HPDE6-E6E7 (cell line): ENCODE data around the gene CACTIN.
"Not testable (repeated sequence)": the region's sequence is repeated elsewhere in the genome, so short reads cannot be mapped to it uniquely, and the experiment has no call there.

Experiments
- DNase-seq: peaks from one replicate; pipeline ENCODE4 v3.0.0; 2011; ENCODE audit warnings: missing footprints; ENCODE audit errors: extremely low spot score

CACTIN gene

GRCh38 chr19:3628766-3629165 is 2.2 kb upstream of the CACTIN start:
- not testable (repeated sequence) for DNase-seq

DNA sequence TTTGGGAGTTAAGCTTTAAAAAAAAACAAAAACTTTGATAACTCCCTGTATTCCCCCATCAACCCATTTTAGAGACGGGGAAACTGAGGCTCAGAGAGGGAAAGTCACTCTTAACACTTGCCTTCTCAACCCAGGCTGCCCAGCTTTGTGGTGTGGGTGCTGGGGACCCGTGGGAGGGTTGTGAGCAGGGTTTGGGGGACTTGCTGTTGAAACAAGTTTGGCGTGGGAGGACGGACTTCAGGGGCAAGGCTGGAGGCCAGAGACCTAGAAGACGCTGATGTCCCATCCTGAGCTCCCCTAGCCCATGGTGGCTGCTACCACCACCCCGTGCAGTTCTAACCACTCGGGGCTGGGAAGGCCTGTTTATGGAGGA is 747 bp upstream of the CACTIN start:
- DNase-seq, result no peak

GRCh38 chr19:3625996-3626472 is 556 bp downstream of the CACTIN start:
- peak; percentile 13 for DNase-seq

GRCh38 chr19:3623716-3624115 is 2.9 kb downstream of the CACTIN start:
- no peak for DNase-seq

DNA sequence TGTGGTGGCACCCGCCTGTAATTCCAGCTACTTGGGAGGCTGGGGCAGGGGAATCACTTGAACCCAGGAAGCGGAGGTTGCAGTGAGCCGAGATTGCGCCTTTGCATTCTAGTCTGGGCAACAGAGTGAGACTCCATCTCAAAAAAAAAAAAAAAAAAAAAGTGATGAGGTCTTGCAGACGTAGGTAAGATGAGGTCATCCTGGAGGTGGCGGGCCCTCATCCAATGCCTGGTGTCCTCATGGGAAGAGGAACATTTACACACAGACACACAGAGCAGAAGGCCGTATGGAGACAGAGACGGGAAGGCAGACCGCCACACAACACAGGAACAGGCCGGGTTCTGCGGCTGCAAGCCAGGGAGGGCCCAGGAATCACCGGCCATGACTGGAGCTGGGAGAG is 4.4 kb downstream of the CACTIN start:
- no peak for DNase-seq

- DNase-seq, result no peak
Measured at GRCh38 chr19:3621689-3622088, 4.9 kb downstream of the CACTIN start.

DNA sequence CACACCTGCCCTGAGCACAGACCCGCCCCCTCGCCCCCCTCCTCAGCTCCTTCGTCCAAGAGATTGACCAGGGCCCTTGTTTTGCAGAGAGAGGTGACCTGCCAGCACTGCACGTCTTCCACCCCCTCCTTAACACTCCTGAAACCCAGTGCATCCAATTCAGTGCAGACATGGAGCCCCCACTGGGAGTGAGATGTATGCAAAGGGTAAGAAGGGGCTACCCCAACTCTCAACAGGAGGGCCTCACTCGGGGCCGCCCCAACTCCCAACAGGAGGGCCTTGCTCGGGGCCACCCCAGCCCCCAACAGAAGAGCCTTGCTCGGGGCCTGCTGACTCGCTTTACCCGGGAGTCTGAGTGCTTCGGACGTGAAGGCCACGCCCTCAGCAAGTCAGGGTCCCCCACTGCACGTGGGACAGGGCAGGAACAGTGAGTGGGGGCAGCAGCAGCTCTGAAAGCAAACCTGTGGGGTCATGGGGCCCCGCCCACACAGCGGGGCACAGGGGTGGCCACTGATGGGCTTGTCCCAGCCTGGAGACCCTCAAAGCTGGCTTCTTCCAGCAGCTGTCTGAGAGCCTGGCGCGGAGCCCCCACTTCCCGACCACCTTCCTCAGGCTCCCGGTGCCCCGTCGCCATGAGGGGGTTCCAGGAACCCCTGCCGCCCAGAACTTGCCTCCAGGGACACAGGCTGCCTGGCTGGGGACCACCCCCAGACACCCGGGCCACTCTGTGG is 5.6 kb downstream of the CACTIN start:
- DNase-seq, result no peak

GRCh38 chr19:3620145-3620816 is 6.3 kb downstream of the CACTIN start:
- no peak for DNase-seq

DNA sequence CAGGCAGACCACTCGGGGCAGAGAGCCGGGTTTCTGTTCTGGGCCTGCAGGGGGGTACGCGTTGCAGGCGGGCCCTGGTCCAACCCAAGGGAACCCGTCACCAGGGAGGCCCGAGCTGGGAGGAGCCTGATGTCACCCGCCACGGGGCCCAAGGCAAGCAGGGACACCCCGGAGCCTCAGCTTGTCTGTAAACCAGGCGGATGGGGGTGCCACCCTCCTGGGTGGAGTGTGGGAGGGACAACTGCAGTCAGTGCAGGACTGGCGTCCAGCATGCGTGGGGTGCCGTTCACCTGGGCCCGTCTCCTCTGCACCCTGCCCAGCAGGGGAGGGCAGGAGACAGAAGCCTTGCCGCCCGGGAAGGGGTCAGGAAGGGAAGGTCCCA is 7.0 kb downstream of the CACTIN start:
- no peak for DNase-seq

DNA sequence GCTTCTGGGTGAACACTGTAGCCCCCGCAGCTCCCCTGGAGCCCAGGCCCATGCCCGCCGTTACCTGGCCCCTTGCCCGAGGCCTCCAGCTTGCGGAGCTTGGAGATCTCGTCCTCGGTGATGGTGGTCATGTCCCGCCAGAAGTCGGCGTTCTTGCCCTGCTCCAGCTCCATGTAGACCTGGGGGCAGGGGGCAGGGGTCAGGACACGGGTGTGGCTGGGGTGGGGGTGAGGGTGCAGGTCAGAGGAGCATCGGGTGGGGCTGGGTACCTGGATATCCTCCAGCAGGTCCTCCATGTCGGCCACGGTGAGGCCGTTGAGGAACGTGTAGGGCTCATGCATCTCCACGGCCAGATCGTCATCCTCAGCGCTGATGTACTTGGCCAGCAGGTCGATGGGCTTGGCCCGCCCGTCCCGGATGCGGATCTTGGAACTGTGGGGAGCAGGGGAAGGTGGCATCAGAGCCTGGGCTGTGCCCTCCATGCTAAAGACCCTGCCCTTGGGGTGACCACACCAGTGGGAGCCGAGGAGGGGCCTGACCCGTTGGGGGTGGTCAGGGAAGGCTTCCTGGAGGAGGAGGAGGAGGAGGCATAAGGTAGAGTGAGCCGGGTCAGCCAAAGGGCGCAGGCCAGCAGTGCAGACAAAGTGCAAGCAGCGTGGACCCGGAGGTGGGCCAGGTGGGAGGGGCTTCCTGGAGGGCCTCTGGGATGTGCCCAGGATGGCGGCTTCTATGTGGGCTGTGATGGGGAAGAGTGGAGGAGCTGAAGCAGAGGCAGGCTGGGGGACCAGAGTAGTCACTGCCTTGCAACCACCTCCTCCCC is 7.6 kb downstream of the CACTIN start:
- DNase-seq, result no peak

DNA sequence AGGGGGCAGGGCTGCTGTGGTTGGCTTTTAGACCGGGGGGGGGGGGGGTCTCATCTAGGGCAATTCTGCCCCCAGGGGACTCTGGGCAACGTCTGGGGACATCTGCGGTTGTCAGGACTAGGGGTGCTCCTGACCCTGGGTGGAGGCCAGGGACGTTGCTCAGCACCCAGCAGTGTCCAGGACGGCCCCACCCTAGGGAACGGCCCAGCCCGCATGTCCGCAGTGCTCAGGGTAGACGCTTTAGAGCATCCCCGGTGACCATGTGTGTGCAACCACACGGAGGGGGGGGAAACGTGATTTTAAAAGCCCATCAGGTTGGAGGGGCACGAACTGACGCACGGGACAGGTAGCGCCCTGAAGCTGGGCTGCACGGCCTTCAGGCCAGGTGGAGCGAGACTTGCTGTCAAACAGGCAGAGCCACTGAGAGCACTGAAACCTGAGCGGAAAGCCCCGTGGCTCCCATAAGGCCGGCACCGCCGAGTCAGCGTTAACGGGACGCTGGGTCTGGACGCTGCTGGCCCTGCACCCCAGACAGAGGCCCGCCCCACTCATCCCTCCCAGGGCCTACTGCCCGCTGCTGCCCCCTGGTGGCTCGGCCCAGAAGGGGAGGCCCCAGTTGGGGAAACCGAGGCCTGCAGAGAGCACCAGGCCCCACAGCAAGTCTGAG is 8.3 kb downstream of the CACTIN start:
- DNase-seq, result peak; percentile 27

DNA sequence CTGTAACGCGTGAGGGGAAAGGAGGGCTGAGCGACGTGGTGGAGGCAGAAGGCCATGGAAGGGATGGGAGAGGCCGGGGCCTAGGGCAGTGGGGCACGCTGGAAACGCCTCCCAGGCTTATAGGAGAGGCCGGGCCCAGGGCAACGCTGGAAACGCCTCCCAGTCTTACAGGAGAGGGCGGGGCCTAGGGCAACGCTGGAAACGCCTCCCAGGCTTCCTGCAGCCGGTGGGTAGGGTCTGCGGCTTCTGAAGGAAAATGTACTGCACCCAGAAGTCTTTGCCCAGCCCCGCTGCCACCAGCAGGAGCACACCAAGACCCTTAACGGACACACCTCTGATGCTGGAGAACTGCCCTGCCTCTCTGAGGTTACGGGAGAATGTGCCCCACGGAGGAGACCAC is 9.1 kb downstream of the CACTIN start:
- no peak for DNase-seq

- DNase-seq, result no peak
Measured at GRCh38 chr19:3615524-3616135, 11.0 kb downstream of the CACTIN start.

DNA sequence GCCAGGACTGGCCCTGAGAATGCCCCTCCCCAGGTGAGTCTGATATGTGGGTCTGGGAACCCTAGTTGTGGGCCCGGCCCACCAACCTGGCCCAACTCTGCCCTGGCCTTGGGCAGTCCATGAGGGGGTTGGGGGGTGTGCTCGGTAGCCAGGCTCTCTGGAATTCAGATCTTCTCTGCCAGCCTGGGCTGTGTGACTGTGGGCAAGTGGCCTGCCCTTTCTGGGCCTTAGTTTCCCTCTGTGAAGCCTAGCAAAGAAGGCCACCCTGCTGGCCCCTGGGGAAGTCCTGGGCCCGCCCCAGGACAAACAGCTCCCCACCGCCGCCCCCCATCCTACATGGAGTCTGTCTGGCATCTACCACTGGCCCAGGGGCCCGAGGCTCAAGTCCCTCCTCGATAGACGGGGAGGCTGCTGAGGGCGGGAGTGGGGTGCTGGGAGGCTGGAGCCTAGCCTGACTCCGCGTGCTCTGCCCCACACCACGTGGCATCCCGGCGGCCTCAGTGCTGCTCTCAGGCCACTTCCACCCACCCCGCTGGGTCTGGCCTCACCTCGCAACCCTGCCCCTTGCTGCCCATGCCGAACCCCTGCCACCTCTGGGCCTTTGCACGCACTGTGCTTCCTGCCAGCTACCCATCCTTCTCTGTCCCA is 11.6 kb downstream of the CACTIN start:
- DNase-seq, result no peak

DNA sequence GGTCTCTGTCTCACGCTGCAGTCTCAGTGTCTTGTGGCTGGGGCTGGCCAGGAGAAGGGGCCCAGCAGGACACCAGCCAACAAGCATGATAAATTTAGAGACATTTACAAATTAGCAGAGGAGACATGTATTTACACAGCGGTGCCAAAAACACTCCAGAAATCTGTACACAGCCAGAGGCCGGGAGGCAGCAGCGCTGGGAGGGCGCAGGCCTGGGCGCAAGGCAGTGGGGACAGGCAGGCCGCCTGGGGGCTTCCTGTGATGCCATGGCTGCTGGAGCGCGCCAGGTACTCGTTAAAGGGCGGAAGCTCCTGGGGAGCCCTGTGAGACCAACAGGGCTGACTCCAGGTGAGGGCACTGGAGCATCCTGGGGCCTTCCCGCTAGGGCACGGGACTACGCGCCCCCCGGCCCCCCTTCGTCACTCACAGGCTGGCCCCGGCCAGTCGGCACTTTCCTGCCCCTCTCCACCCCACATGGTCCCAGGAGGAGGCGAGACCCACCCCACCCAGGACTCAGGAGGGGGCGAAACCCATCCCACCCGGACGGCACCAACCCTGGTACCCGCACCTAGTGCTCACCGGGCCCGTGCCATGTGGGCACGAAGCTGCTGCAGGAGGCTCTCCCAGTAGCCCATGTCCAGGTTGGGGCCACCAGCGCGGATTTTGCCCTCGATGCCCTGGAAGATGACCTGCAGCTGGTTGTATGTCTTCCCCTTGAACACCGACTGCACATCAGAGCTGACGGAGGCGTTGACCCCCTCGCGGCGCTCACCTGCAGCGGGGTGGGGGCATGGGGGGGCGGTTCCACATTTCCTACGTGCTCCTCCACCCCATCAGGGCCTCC is 12.6 kb downstream of the CACTIN start:
- no peak for DNase-seq

DNA sequence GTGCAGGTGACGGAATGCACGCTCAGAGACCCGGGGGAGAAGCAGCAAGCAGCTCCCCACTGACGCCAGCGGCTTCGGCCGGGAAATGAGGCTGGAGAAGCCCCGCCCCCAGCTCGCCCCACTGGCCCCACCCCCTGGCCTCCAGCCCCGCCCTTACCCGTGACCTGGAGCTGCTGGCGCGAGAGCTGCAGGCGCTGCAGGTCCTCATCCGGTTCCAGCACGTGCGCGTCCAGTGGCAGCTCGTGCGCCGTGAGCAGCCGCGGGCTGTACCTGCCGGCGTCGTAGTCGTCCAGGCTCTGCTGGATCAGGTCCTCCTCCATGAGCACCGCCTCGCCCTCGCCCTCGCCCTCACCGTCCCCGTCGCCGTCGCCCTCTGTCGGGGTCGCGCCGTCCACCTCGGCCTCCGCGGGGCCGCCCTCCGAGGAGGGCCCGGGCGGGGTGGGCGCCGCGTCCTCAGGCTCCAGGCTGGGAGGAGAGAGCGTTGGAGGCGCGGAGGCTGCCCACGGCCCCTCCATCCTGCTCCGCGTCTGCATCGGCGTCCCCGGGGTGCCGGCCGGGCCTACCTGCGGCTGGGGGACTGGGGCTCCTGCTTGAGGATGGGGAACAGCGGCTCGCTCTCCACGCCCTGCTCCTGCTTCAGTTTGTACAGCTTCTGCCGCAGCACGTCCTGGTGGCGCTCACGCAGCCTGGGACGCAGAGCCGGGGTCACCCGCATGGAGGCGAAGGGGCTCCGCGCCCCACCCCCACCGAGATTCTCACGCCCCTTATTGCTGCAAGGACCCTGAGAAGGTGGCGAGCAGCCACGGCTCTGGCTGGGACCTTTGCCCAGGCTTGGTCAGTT is 13.5 kb downstream of the CACTIN start:
- no peak for DNase-seq

DNA sequence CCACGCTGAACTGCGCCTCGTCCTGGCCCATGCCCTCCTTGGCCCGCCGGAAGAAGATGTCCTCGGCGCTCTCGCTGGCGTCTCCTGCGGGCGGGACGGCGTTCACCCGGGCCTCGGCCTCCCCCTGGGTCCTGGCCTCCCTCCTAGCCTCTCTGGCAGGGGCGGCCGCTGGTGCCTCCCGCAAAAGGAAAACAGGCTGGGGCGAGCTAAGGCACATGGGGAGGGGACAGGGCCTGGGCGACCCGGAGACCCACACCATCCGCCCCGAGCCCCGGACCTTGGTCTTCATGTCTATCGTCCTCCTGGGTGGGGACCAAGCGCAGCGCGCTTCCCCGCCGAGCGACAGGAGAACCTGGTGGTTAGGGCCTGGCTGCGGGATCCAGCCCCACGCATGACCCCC is 14.3 kb downstream of the CACTIN start:
- no peak for DNase-seq

DNA sequence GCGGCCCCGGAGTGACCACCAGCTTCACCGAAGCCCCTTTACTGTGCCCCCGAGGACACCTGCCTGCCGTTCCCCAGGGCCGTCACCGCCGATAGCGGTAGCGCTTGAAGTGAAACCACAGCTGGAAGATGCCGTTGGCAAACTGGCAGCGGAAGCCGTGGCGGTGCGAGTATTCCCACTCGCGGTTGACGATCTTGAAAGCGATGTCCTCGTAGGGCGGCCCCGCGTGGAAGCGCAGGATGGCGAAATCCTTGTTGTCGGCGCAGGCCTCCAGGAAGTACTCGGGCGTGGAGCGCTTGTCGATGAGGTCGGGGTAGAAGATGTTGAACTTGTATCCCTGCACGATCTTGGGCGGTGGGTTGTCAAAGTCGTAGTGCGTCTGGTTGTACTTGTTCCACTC is 14.7 kb downstream of the CACTIN start:
- DNase-seq, result no peak
